ENCODE results near the gene TAPT1. TPM values are rescaled to one million over a fixed set of nuclear protein-coding genes. Genes with fewer than 3 reads are reported as not detected.
A peak's percentile ranks its signal among the peaks of the same experiment; 100 is the strongest.

TAPT1 gene
- total RNA-seq, 1 experiment from 2014 or later, result 11.1 TPM

GRCh38 chr4:16206848-16207247, 19.4 kb downstream of the TAPT1 start:
- Histone ChIP-seq H3K4me2 (ENCODE audit: insufficient read depth, insufficient read length, low read length) (no peak overlapping the region), H3K18ac (ENCODE audit: insufficient read length, low read depth, low read length) (no peak overlapping the region), H4K8ac (replicated peaks; ENCODE audit: insufficient read length, low read depth, low read length) (no peak overlapping the region), H2BK120ac (ENCODE audit: low read depth, low read length, poor library complexity, severe bottlenecking) (no peak overlapping the region), H3K79me1 (ENCODE audit: insufficient read depth, low read depth, low read length, poor library complexity, severe bottlenecking) (no peaks in the 10 kb centered on the region), H3K4ac (ENCODE audit: low read depth, low read length) (no peak overlapping the region), H3K23ac (ENCODE audit: insufficient read length, low read depth, low read length) (no peak overlapping the region), H3T11ph (ENCODE audit: low read length) (no peak overlapping the region), H2BK20ac (ENCODE audit: low read depth, low read length, poor library complexity, severe bottlenecking) (no peak overlapping the region), H3K9ac (ENCODE audit: extremely low read depth, insufficient read length, low read length) (no peak overlapping the region), H4K20me1 (ENCODE audit: control insufficient read depth, insufficient read depth, insufficient read length) (no peaks in the 10 kb centered on the region), H3K4me1 (ENCODE audit: insufficient read depth, low read length) (peaks cover 2% of the 10 kb centered on the region; the same call in 1 of the 2 replicates), H3K9me3 (ENCODE audit: control insufficient read depth, low read depth, low read length) (no peaks in the 10 kb centered on the region), H3K27ac (ENCODE audit: insufficient read length, low read depth, low read length) (no peak overlapping the region), H3K79me2 (ENCODE audit: insufficient read depth, low read length) (no peaks in the 10 kb centered on the region), H3K27me3 (ENCODE audit: insufficient read depth, low read length) (no peaks in the 10 kb centered on the region), H2BK12ac (ENCODE audit: insufficient read length, low read depth, low read length) (no peak overlapping the region), H4K91ac (ENCODE audit: insufficient read length, low read depth, low read length) (no peak overlapping the region), H3K56ac (ENCODE audit: insufficient read length, low read depth, low read length) (no peak overlapping the region), H3K14ac (ENCODE audit: insufficient read depth, low read length) (no peak overlapping the region), H3K23me2 (ENCODE audit: insufficient read length, low read depth, low read length, poor library complexity, severe bottlenecking) (no peaks in the 10 kb centered on the region), H2BK15ac (ENCODE audit: low read depth, low read length) (no peak overlapping the region), H2BK5ac (ENCODE audit: insufficient read length, low read length) (no peak overlapping the region), H2AFZ (ENCODE audit: low read length) (no peak overlapping the region), H2AK5ac (ENCODE audit: insufficient read length, low read length) (no peak overlapping the region), H4K5ac (ENCODE audit: insufficient read length, low read depth, low read length) (no peak overlapping the region)
- Mint-ChIP-seq H3K4me1 (peaks cover 16 to 18% of the 10 kb centered on the region in 2 experiments), H3K36me3 (ENCODE audit: insufficient read depth in 1 of 3, low read depth in 3 of 3) (no peaks in the 10 kb centered on the region), H3K27ac (peak overlapping the region in 1 of 3 experiments; percentile 20; a peak in 2 of 7 replicates), H3K4me3 (no peak overlapping the region), H3K27me3 (ENCODE audit: low read depth) (no peaks in the 10 kb centered on the region), H3K9me3 (no peaks in the 10 kb centered on the region)
- no CpG with 5 or more reads among the region's 2 CpGs for WGBS (ENCODE audit: extremely low coverage, insufficient read length, low lambda C conversion rate)
- no peak for TF ChIP-seq CTCF (conservative IDR thresholded peaks at IDR 0.05)
- DNase-seq, result no peak
